Mammary epithelial cell (primary cell): Measurements from ENCODE around the gene DNAL1.

ENCODE experiments used
- EZH2 ChIP-seq: IDR thresholded peaks from 2 replicates; pipeline ENCODE4 v1.6.1; 2012; ENCODE audit warnings: low read length, inconsistent platforms, borderline replicate concordance
- TF ChIP-seq, protein P1 (sequence below), 2 donors: IDR thresholded peaks in 1 of 2; conservative IDR thresholded peaks in 1 of 2; 2 replicates each; pipeline ENCODE4 v1.5.1; 2011 to 2012; ENCODE audit warnings: inconsistent platforms in 2 of 2, low read length in 2 of 2, mild to moderate bottlenecking in 2 of 2, control low read depth in 1 of 2, low read depth in 1 of 2; ENCODE audit not compliant: insufficient read depth in 1 of 2; ENCODE audit errors: extremely low read depth in 1 of 2

DNA sequence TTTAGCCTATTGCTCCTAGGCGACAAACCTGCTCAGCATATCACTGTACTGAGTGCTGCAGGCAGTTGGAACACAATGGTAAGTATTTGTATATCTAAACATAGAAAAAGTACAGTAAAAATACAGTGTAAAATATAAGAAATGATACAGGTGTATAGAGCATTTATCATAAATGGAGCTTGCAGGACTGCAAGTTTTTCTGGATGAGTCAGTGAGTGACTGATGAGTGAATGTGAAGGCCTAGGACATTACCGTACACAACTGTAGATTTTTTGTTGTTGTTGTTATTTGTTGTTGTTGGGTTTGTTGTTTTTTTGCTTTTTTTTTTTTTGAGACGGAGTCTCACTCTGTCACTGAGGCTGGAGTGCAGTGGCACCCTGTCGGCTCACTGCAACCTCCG lies 36.0 kb downstream of the DNAL1 start:
- TF ChIP-seq, protein P1, sequence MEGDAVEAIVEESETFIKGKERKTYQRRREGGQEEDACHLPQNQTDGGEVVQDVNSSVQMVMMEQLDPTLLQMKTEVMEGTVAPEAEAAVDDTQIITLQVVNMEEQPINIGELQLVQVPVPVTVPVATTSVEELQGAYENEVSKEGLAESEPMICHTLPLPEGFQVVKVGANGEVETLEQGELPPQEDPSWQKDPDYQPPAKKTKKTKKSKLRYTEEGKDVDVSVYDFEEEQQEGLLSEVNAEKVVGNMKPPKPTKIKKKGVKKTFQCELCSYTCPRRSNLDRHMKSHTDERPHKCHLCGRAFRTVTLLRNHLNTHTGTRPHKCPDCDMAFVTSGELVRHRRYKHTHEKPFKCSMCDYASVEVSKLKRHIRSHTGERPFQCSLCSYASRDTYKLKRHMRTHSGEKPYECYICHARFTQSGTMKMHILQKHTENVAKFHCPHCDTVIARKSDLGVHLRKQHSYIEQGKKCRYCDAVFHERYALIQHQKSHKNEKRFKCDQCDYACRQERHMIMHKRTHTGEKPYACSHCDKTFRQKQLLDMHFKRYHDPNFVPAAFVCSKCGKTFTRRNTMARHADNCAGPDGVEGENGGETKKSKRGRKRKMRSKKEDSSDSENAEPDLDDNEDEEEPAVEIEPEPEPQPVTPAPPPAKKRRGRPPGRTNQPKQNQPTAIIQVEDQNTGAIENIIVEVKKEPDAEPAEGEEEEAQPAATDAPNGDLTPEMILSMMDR (conservative IDR thresholded peaks at IDR 0.05 in 1 of 2, IDR thresholded peaks at IDR 0.05 in 1 of 2; ENCODE audit: extremely low read depth in 1 of 2, insufficient read depth in 1 of 2, low read depth in 1 of 2, low read length in 2 of 2), result no peak
- TF ChIP-seq EZH2, result no peak
